ENCODE measurements around the gene PCNT.

- no peak for TF ChIP-seq CTCF (IDR thresholded peaks at IDR 0.05; ENCODE audit: poor library complexity, severe bottlenecking)
- no peak for TF ChIP-seq RAD21 (conservative IDR thresholded peaks at IDR 0.05)
- no peak for TF ChIP-seq EZH2 (IDR thresholded peaks at IDR 0.05; ENCODE audit: borderline replicate concordance, insufficient read depth, low read length, poor library complexity, severe bottlenecking)
- TF ChIP-seq POLR2AphosphoS5 (IDR thresholded peaks at IDR 0.05) = no peak
- TF ChIP-seq SMC3 (conservative IDR thresholded peaks at IDR 0.05; ENCODE audit: poor library complexity) = no peak
- no peak for TF ChIP-seq TAF1 (IDR thresholded peaks at IDR 0.05; ENCODE audit: low read depth)
- TF ChIP-seq EP300 (conservative IDR thresholded peaks at IDR 0.05; ENCODE audit: poor library complexity, severe bottlenecking) = no peak
- no peak for TF ChIP-seq REST (IDR thresholded peaks at IDR 0.05; ENCODE audit: borderline replicate concordance)
- no peak for TF ChIP-seq MXI1 (conservative IDR thresholded peaks at IDR 0.05; ENCODE audit: poor library complexity, severe bottlenecking)
Measured at GRCh38 chr21:46366091-46366490, 42.1 kb downstream of the PCNT start.
